Measurements from ENCODE around the gene ROCK2. TPM values are rescaled to one million over a fixed set of nuclear protein-coding genes. Genes with fewer than 3 reads are reported as not detected.

The ROCK2 gene
- total and polyA plus RNA-seq, 9 of the 15 experiments (the other 6 are each of a cell fraction or from before 2014, with no cell fraction given), result 4.9 to 30.6 (median 14.3) TPM

DNA sequence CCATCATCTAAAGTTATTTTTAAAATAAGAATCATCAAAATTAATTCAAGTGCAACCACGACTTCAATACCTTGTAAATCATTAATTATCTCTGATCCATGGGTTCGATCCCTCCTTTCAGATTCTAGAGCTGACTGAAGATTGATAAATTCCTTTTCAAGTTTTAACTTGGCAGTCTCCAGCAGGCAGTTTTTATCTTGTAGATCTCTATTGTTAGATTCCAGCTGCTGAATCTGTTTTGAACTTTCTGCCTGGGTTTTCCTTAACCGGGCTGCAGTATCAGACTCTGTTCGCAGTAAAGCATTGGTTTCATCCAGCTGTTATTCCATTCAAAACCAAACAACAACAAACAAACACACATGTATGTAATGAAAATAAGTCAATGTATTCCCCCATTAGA is 129.7 kb downstream of the ROCK2 start:
- intact Hi-C loops (cut with micrococcal nuclease), result no loop called here
- BruUV-seq (replicated peaks), result TSS peak; percentile 17
- no peak overlapping the region for H3K9ac ChIP-seq (ENCODE audit: insufficient read depth in 1 of 2, low read depth in 2 of 2, low read length in 2 of 2)
- no peak overlapping the region for H3K4me2 ChIP-seq (ENCODE audit: insufficient read depth, low read length)
- no peaks in the 10 kb centered on the region for H4K20me1 ChIP-seq (replicated peaks; ENCODE audit: control insufficient read depth, insufficient read depth, low read length)
- in situ Hi-C loops (cut with MboI), result no loop called here
- DNase-seq (ENCODE audit: extremely low read depth in 1 of 4, low spot score in 3 of 4) (no peak), FAIRE-seq (no peak), ATAC-seq (no peak)
- no peaks in the 10 kb centered on the region for H3K4me1 ChIP-seq (replicated peaks in 1 of 2; ENCODE audit: control insufficient read depth in 2 of 2, insufficient read depth in 2 of 2, low read length in 2 of 2)
- ChIA-PET CTCF (ENCODE audit: low intra/inter-chr PET ratio) (no interaction called here), POLR2A (no interaction called here)
- H3K9me3 ChIP-seq (replicated peaks; ENCODE audit: control insufficient read depth, insufficient read depth, low read depth, low read length), result no peaks in the 10 kb centered on the region
- H3K4me3 ChIP-seq, result no peak overlapping the region
- no peaks in the 10 kb centered on the region for H3K79me2 ChIP-seq (ENCODE audit: control insufficient read depth, insufficient read depth, low read length)
- H3K36me3 ChIP-seq (ENCODE audit: control insufficient read depth, insufficient read depth, low read length), result peaks cover 59% of the 10 kb centered on the region
- no peaks in the 10 kb centered on the region for H3K9me1 ChIP-seq (ENCODE audit: control insufficient read depth, insufficient read depth, low read length)
- 93% methylated on average over 4 of the region's 4 CpGs for WGBS (ENCODE audit: insufficient coverage, low coverage, missing lambda C conversion rate)
- H2AFZ ChIP-seq (ENCODE audit: low read depth, low read length), result no peak overlapping the region
- H3K27me3 ChIP-seq (ENCODE audit: control insufficient read depth in 2 of 2, insufficient read depth in 2 of 2, low read length in 2 of 2), result no peaks in the 10 kb centered on the region
- no peak overlapping the region for H3K27ac ChIP-seq (ENCODE audit: extremely low read depth, low read depth, low read length)
- TF ChIP-seq, protein P1, sequence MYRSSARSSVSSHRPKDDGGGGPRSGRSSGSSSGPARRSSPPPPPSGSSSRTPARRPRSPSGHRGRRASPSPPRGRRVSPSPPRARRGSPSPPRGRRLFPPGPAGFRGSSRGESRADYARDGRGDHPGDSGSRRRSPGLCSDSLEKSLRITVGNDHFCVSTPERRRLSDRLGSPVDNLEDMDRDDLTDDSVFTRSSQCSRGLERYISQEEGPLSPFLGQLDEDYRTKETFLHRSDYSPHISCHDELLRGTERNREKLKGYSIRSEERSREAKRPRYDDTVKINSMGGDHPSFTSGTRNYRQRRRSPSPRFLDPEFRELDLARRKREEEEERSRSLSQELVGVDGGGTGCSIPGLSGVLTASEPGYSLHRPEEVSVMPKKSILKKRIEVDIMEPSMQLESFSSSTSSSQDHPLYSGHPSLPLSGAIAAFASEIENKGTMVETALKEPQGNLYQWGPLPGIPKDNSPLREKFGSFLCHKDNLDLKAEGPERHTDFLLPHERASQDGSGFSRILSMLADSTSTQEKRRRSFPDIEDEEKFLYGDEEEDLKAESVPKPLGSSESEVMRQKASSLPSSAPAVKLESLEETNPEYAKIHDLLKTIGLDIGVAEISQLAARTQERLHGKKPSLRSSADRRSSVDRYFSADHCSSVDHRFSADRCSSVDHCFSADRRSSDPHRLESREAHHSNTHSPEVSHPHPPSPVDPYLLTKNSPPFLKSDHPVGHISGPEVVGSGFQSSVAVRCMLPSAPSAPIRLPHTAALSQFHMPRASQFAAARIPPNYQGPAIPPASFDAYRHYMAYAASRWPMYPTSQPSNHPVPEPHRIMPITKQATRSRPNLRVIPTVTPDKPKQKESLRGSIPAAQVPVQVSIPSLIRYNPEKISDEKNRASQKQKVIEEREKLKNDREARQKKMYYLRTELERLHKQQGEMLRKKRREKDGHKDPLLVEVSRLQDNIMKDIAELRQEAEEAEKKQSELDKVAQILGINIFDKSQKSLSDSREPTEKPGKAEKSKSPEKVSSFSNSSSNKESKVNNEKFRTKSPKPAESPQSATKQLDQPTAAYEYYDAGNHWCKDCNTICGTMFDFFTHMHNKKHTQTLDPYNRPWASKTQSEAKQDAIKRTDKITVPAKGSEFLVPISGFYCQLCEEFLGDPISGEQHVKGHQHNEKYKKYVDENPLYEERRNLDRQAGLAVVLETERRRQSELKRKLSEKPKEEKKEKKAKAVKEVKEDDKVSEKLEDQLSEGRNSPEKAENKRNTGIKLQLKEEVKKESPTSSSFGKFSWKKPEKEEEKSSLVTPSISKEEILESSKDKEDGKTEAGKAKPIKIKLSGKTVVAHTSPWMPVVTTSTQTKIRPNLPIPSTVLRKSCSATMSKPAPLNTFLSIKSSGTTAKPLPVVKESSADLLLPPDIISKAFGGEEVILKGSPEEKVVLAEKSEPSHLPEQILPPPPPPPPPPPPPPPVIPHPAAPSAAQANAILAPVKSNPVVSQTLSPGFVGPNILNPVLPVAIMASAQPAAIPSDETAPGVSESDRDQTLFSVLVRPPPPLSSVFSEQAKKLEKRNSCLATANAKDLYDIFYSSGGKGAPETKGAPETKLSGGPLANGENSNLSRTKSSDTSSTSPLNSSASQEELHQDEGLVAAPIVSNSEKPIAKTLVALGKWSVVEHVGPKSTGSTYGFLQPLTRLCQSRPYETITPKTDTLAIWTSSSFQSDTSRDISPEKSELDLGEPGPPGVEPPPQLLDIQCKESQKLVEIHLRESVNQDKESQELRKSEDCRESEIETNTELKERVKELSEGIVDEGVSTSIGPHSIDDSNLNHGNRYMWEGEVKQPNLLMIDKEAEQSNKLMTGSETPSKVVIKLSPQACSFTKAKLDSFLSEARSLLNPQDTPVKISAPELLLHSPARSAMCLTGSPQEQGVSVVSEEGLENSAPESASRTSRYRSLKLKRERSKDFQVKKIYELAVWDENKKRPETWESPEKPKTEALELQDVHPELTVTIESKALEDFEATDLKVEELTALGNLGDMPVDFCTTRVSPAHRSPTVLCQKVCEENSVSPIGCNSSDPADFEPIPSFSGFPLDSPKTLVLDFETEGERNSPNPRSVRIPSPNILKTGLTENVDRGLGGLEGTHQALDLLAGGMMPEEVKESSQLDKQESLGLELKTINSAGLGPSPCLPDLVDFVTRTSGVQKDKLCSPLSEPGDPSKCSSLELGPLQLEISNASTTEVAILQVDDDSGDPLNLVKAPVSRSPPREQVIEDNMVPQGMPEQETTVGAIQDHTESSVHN (IDR thresholded peaks at IDR 0.05; ENCODE audit: borderline replicate concordance in 1 of 2, low read depth in 1 of 2), result no peak
- TF ChIP-seq, protein P2, sequence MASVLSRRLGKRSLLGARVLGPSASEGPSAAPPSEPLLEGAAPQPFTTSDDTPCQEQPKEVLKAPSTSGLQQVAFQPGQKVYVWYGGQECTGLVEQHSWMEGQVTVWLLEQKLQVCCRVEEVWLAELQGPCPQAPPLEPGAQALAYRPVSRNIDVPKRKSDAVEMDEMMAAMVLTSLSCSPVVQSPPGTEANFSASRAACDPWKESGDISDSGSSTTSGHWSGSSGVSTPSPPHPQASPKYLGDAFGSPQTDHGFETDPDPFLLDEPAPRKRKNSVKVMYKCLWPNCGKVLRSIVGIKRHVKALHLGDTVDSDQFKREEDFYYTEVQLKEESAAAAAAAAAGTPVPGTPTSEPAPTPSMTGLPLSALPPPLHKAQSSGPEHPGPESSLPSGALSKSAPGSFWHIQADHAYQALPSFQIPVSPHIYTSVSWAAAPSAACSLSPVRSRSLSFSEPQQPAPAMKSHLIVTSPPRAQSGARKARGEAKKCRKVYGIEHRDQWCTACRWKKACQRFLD (CRISPR knock-in tag; IDR thresholded peaks at IDR 0.05), result no peak
- TF ChIP-seq EWSR1 (IDR thresholded peaks at IDR 0.05; ENCODE audit: borderline replicate concordance, low read depth, partially characterized antibody), result no peak
- TF ChIP-seq HMG20A (CRISPR knock-in tag; conservative IDR thresholded peaks at IDR 0.05), result no peak
- TF ChIP-seq NCOA6 (IDR thresholded peaks at IDR 0.05), result no peak
- no peak for TF ChIP-seq ZNF764 (CRISPR knock-in tag; IDR thresholded peaks at IDR 0.05; ENCODE audit: low read depth)
- TF ChIP-seq, protein P3, sequence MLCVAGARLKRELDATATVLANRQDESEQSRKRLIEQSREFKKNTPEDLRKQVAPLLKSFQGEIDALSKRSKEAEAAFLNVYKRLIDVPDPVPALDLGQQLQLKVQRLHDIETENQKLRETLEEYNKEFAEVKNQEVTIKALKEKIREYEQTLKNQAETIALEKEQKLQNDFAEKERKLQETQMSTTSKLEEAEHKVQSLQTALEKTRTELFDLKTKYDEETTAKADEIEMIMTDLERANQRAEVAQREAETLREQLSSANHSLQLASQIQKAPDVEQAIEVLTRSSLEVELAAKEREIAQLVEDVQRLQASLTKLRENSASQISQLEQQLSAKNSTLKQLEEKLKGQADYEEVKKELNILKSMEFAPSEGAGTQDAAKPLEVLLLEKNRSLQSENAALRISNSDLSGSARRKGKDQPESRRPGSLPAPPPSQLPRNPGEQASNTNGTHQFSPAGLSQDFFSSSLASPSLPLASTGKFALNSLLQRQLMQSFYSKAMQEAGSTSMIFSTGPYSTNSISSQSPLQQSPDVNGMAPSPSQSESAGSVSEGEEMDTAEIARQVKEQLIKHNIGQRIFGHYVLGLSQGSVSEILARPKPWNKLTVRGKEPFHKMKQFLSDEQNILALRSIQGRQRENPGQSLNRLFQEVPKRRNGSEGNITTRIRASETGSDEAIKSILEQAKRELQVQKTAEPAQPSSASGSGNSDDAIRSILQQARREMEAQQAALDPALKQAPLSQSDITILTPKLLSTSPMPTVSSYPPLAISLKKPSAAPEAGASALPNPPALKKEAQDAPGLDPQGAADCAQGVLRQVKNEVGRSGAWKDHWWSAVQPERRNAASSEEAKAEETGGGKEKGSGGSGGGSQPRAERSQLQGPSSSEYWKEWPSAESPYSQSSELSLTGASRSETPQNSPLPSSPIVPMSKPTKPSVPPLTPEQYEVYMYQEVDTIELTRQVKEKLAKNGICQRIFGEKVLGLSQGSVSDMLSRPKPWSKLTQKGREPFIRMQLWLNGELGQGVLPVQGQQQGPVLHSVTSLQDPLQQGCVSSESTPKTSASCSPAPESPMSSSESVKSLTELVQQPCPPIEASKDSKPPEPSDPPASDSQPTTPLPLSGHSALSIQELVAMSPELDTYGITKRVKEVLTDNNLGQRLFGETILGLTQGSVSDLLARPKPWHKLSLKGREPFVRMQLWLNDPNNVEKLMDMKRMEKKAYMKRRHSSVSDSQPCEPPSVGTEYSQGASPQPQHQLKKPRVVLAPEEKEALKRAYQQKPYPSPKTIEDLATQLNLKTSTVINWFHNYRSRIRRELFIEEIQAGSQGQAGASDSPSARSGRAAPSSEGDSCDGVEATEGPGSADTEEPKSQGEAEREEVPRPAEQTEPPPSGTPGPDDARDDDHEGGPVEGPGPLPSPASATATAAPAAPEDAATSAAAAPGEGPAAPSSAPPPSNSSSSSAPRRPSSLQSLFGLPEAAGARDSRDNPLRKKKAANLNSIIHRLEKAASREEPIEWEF (CRISPR knock-in tag; IDR thresholded peaks at IDR 0.05), result no peak
